ENCODE measurements around the gene CRACDL. TPM values are rescaled to one million over a fixed set of nuclear protein-coding genes. Genes with fewer than 3 reads are reported as not detected.

The CRACDL gene
- polyA plus RNA-seq, 2 donors = 9.1 to 15.8 TPM

GRCh38 chr2:98749066-98749450, 187.0 kb downstream of the CRACDL start:
- Histone ChIP-seq H3K4me1 (ENCODE audit: control insufficient read depth in 2 of 2, insufficient read depth in 2 of 2, low read length in 1 of 2) (no peaks in the 10 kb centered on the region), H3K9me3 (ENCODE audit: control insufficient read depth in 2 of 2, insufficient read depth in 1 of 2, low read depth in 1 of 2, low read length in 1 of 2) (peaks cover 0 to 3% of the 10 kb centered on the region in 2 donors), H3K36me3 (ENCODE audit: control insufficient read depth in 2 of 2, insufficient read depth in 2 of 2, low read length in 1 of 2) (no peaks in the 10 kb centered on the region), H3K27ac (ENCODE audit: low read depth in 2 of 2, low read length in 1 of 2) (no peak overlapping the region), H3K27me3 (ENCODE audit: control insufficient read depth in 1 of 2, insufficient read depth in 2 of 2, low read length in 2 of 2) (no peaks in the 10 kb centered on the region), H3K4me3 (ENCODE audit: low read depth in 1 of 2, low read length in 2 of 2) (no peak overlapping the region)

GRCh38 chr2:98748292-98749065, 187.5 kb downstream of the CRACDL start:
- Histone ChIP-seq H3K4me3 (ENCODE audit: low read depth in 1 of 2, low read length in 2 of 2) (no peak overlapping the region), H3K27ac (ENCODE audit: low read depth in 2 of 2, low read length in 1 of 2) (peak overlapping the region in 1 of 2 donors; percentile 3), H3K4me1 (ENCODE audit: control insufficient read depth in 2 of 2, insufficient read depth in 2 of 2, low read length in 1 of 2) (no peaks in the 10 kb centered on the region), H3K9me3 (ENCODE audit: control insufficient read depth in 2 of 2, insufficient read depth in 1 of 2, low read depth in 1 of 2, low read length in 1 of 2) (peaks cover 0 to 3% of the 10 kb centered on the region in 2 donors), H3K27me3 (ENCODE audit: control insufficient read depth in 1 of 2, insufficient read depth in 2 of 2, low read length in 2 of 2) (no peaks in the 10 kb centered on the region), H3K36me3 (ENCODE audit: control insufficient read depth in 2 of 2, insufficient read depth in 2 of 2, low read length in 1 of 2) (no peaks in the 10 kb centered on the region)
- 67 to 75% methylated on average over 13 of the region's 13 CpGs for WGBS, 2 donors

GRCh38 chr2:98747888-98748287, 188.1 kb downstream of the CRACDL start:
- 48 to 63% methylated on average over 8 of the region's 8 CpGs for WGBS, 2 donors
- no peak overlapping the region for H3K27ac ChIP-seq (ENCODE audit: low read depth in 2 of 2, low read length in 1 of 2)

GRCh38 chr2:98746426-98746825, 189.6 kb downstream of the CRACDL start:
- Histone ChIP-seq H3K27ac (ENCODE audit: low read depth in 2 of 2, low read length in 1 of 2) (no peak overlapping the region), H3K27me3 (ENCODE audit: control insufficient read depth in 1 of 2, insufficient read depth in 2 of 2, low read length in 2 of 2) (no peaks in the 10 kb centered on the region), H3K36me3 (ENCODE audit: control insufficient read depth in 2 of 2, insufficient read depth in 2 of 2, low read length in 1 of 2) (no peaks in the 10 kb centered on the region), H3K4me3 (ENCODE audit: low read depth in 1 of 2, low read length in 2 of 2) (no peak overlapping the region), H3K4me1 (ENCODE audit: control insufficient read depth in 2 of 2, insufficient read depth in 2 of 2, low read length in 1 of 2) (no peaks in the 10 kb centered on the region), H3K9me3 (ENCODE audit: control insufficient read depth in 2 of 2, insufficient read depth in 1 of 2, low read depth in 1 of 2, low read length in 1 of 2) (peaks cover 0 to 3% of the 10 kb centered on the region in 2 donors)

More at GRCh38 chr2:98747888-98748287, 188.1 kb downstream of the CRACDL start:
- Histone ChIP-seq H3K9me3 (ENCODE audit: control insufficient read depth in 2 of 2, insufficient read depth in 1 of 2, low read depth in 1 of 2, low read length in 1 of 2) (peaks cover 0 to 3% of the 10 kb centered on the region in 2 donors), H3K27me3 (ENCODE audit: control insufficient read depth in 1 of 2, insufficient read depth in 2 of 2, low read length in 2 of 2) (no peaks in the 10 kb centered on the region), H3K4me3 (ENCODE audit: low read depth in 1 of 2, low read length in 2 of 2) (no peak overlapping the region), H3K4me1 (ENCODE audit: control insufficient read depth in 2 of 2, insufficient read depth in 2 of 2, low read length in 1 of 2) (no peaks in the 10 kb centered on the region), H3K36me3 (ENCODE audit: control insufficient read depth in 2 of 2, insufficient read depth in 2 of 2, low read length in 1 of 2) (no peaks in the 10 kb centered on the region)

- Histone ChIP-seq H3K27me3 (ENCODE audit: control insufficient read depth in 1 of 2, insufficient read depth in 2 of 2, low read length in 2 of 2) (no peaks in the 10 kb centered on the region), H3K9me3 (ENCODE audit: control insufficient read depth in 2 of 2, insufficient read depth in 1 of 2, low read depth in 1 of 2, low read length in 1 of 2) (peaks cover 0 to 3% of the 10 kb centered on the region in 2 donors), H3K4me1 (ENCODE audit: control insufficient read depth in 2 of 2, insufficient read depth in 2 of 2, low read length in 1 of 2) (no peaks in the 10 kb centered on the region), H3K27ac (ENCODE audit: low read depth in 2 of 2, low read length in 1 of 2) (no peak overlapping the region), H3K4me3 (ENCODE audit: low read depth in 1 of 2, low read length in 2 of 2) (no peak overlapping the region), H3K36me3 (ENCODE audit: control insufficient read depth in 2 of 2, insufficient read depth in 2 of 2, low read length in 1 of 2) (no peaks in the 10 kb centered on the region)
- 84 to 87% methylated on average over 5 of the region's 5 CpGs for WGBS, 2 donors
Measured at GRCh38 chr2:98744595-98744994, 191.4 kb downstream of the CRACDL start.

Other genes starting within 250 kb of the CRACDL start
- gene MGAT4A, start 205.1 kb downstream of the CRACDL start, polyA plus RNA-seq = 1 to 10 TPM; 2.8 to 3.0 TPM
- gene C2orf15, start 205.5 kb upstream of the CRACDL start, polyA plus RNA-seq = 1 to 10 TPM in 1 of 2 donors, under 1 TPM in 1; 0.63 to 1.1 TPM
- gene TSGA10, start 218.7 kb upstream of the CRACDL start, polyA plus RNA-seq = 1 to 10 TPM; 1.7 to 3.2 TPM
- 1 to 10 TPM; 4.6 to 7.0 TPM for gene LIPT1, start 218.7 kb upstream of the CRACDL start, polyA plus RNA-seq
- 10 to 100 TPM; 25.0 to 40.0 TPM for gene MITD1, start 244.8 kb upstream of the CRACDL start, polyA plus RNA-seq
- 10 to 100 TPM; 20.4 to 21.8 TPM for gene MRPL30, start 245.0 kb upstream of the CRACDL start, polyA plus RNA-seq

All from esophagus (tissue), 2 donors.